G401 (cell line): ENCODE data around the gene RPUSD3. TPM values are rescaled to one million over a fixed set of nuclear protein-coding genes. Genes with fewer than 3 reads are reported as not detected.

ENCODE experiments used
- DNase-seq: peaks from one replicate; pipeline ENCODE4 v3.0.0-alpha.2; 2015; ENCODE audit warnings: low spot score
- in situ Hi-C: cut with HindIII; loops from 2 replicates; pipeline ENCODE4 v1.10.0; 2016; ENCODE audit warnings: low sequenced_read_pairs, mixed read lengths
- total RNA-seq: library from RNA; depleted of rRNA; stranded (reverse); fragments of >200 nt; shearing (Covaris generic); gene quantifications from 2 replicates; pipeline ENCODE4 v1.2.3, GENCODE V29; 2014

RPUSD3 gene
- total RNA-seq, 1 experiment from 2014 or later, result 82.7 TPM

- in situ Hi-C loops, result no loop called here
- DNase-seq, result no peak
Observed at GRCh38 chr3:9838856-9839255, 5.0 kb downstream of the RPUSD3 start.

GRCh38 chr3:9837701-9838582, 5.9 kb downstream of the RPUSD3 start:
- no peak for DNase-seq
- in situ Hi-C loops, result no loop called here

GRCh38 chr3:9834520-9835380, 9.1 kb downstream of the RPUSD3 start:
- in situ Hi-C loops, result no loop called here
- no peak for DNase-seq

GRCh38 chr3:9833078-9833477, 10.7 kb downstream of the RPUSD3 start:
- in situ Hi-C loops, result no loop called here
- DNase-seq, result no peak

GRCh38 chr3:9831253-9831652, 12.6 kb downstream of the RPUSD3 start:
- no peak for DNase-seq
- in situ Hi-C loops, result no loop called here

GRCh38 chr3:9828801-9829755, 14.7 kb downstream of the RPUSD3 start:
- no peak for DNase-seq
- in situ Hi-C loops, result no loop called here

GRCh38 chr3:9826815-9827573, 16.8 kb downstream of the RPUSD3 start:
- DNase-seq, result no peak
- in situ Hi-C loops, result no loop called here

- in situ Hi-C loops, result no loop called here
- no peak for DNase-seq
Observed at GRCh38 chr3:9825451-9826040, 18.3 kb downstream of the RPUSD3 start.

- in situ Hi-C loops, result no loop called here
- DNase-seq, result no peak
Observed at GRCh38 chr3:9820946-9821345, 22.9 kb downstream of the RPUSD3 start.

GRCh38 chr3:9820543-9820942, 23.3 kb downstream of the RPUSD3 start:
- in situ Hi-C loops, result no loop called here
- DNase-seq, result no peak

- DNase-seq, result no peak
- in situ Hi-C loops, result no loop called here
Observed at GRCh38 chr3:9818666-9819335, 25.0 kb downstream of the RPUSD3 start.

- in situ Hi-C loops, result no loop called here
- no peak for DNase-seq
Observed at GRCh38 chr3:9817436-9817835, 26.4 kb downstream of the RPUSD3 start.

GRCh38 chr3:9815986-9816385, 27.8 kb downstream of the RPUSD3 start:
- DNase-seq, result no peak
- in situ Hi-C loops, result no loop called here

- in situ Hi-C loops, result no loop called here
- DNase-seq, result no peak
Observed at GRCh38 chr3:9812870-9813483, 30.8 kb downstream of the RPUSD3 start.

GRCh38 chr3:9810846-9811245, 33.0 kb downstream of the RPUSD3 start:
- in situ Hi-C loops, result no loop called here
- no peak for DNase-seq

GRCh38 chr3:9810433-9810770, 33.4 kb downstream of the RPUSD3 start:
- in situ Hi-C loops, result no loop called here
- DNase-seq, result peak; percentile 38
